PFSK-1 (cell line): ENCODE results near the gene MAN1A2.

Experiments used
- POLR2AphosphoS5 ChIP-seq: IDR thresholded peaks from 2 replicates; pipeline ENCODE4 v1.6.1; 2012; ENCODE audit warnings: low read depth, mild to moderate bottlenecking, control low read depth, low read length, moderate library complexity
- SIN3A ChIP-seq: IDR thresholded peaks from 2 replicates; pipeline ENCODE4 v1.6.1; 2012; ENCODE audit warnings: mild to moderate bottlenecking, low read length, moderate library complexity, borderline replicate concordance; ENCODE audit not compliant: insufficient read depth
- TAF1 ChIP-seq: IDR thresholded peaks from 2 replicates; pipeline ENCODE4 v1.6.1; 2012; ENCODE audit warnings: low read length, control low read depth, borderline replicate concordance; ENCODE audit not compliant: insufficient read depth

GRCh38 chr1:117467336-117467735, 100.1 kb downstream of the MAN1A2 start:
- no peak for TF ChIP-seq POLR2AphosphoS5
- no peak for TF ChIP-seq TAF1
- TF ChIP-seq SIN3A: no peak
